HCT116 (cell line): ENCODE data around the gene ENOX1. TPM values are rescaled to one million over a fixed set of nuclear protein-coding genes. Genes with fewer than 3 reads are reported as not detected.

Source experiments
- ATAC-seq: fragments of 200-7000 bp; cut with Tn5 transposase; 2 replicates; pipeline ENCODE4 v1.9.1; 2020; ENCODE audit warnings: mild to moderate bottlenecking, moderate library complexity
- BruUV-seq: library from RNA; stranded (reverse); fragments of 400-500 nt; replicated peaks from 2 replicates; lab custom pipeline; 2021; lab: Mats Ljungman, UMichigan
- CTCF ChIA-PET: fragments of 300-600 bp; sonication (Branson Sonifier 250); formaldehyde crosslinking; loops from one replicate; lab custom pipeline; 2021; ENCODE audit warnings: antibody characterized with exemption; lab: Charles Lee
- POLR2A ChIA-PET: fragments of 300-600, 350-600 bp; sonication (Branson Sonifier 250); formaldehyde crosslinking; loops from one replicate; lab custom pipeline; 2021; ENCODE audit warnings: antibody characterized with exemption; lab: Charles Lee
- RAD21 ChIA-PET, 2 experiments: fragments of 300-600 bp; sonication (Branson Sonifier 250); formaldehyde crosslinking; loops; one replicate each; lab custom pipeline; 2023; ENCODE audit warnings: low total read pairs in 2 of 2; ENCODE audit not compliant: uncharacterized antibody in 2 of 2, unreplicated experiment in 2 of 2, low non-redundant PET in 1 of 2; lab: Charles Lee
- DNase-seq: peaks from one replicate; pipeline ENCODE4 v3.0.0-alpha.2; 2010; ENCODE audit warnings: low read depth, low spot score
- H2AFZ ChIP-seq: fragments of 200-600 bp; shearing (Covaris generic), sonication (generic); 2 replicates; pipeline ENCODE4 v1.6.1; 2017; ENCODE audit warnings: low read depth, mixed run types, mixed read lengths, antibody characterized with exemption, low read length; ENCODE audit not compliant: poor library complexity, severe bottlenecking
- H3K27ac ChIP-seq: 2 replicates; pipeline ENCODE4 v1.5.1; 2012; ENCODE audit warnings: low read depth, low read length
- H3K27me3 ChIP-seq: fragments of 200-600 bp; sonication (generic); 2 replicates; pipeline ENCODE4 v1.6.1; 2016; ENCODE audit warnings: mixed run types, low read length, mixed read lengths; ENCODE audit not compliant: insufficient read depth
- H3K36me3 ChIP-seq, 2 experiments: fragments of 200-500 bp in 1 of 2; fragments of 200-600 bp in 1 of 2; sonication (Bioruptor generic) in 1 of 2; sonication (generic) in 1 of 2; 2 replicates each; pipeline versions ENCODE4 v1.5.1 to v1.6.1; 2014 to 2016; ENCODE audit warnings: low read length in 2 of 2, inconsistent platforms in 1 of 2, mixed read lengths in 1 of 2, mixed run types in 1 of 2; ENCODE audit not compliant: insufficient read depth in 2 of 2, control insufficient read depth in 1 of 2
- H3K4me1 ChIP-seq, 2 experiments: fragments of 200-600 bp in 1 of 2; sonication (generic) in 1 of 2; 2 replicates each; pipeline versions ENCODE4 v1.5.1 to v1.6.1; 2012 to 2017; ENCODE audit warnings: low read length in 2 of 2, inconsistent platforms in 1 of 2, mild to moderate bottlenecking in 1 of 2, mixed read lengths in 1 of 2, mixed run types in 1 of 2, moderate library complexity in 1 of 2; ENCODE audit not compliant: insufficient read depth in 2 of 2, control insufficient read depth in 1 of 2
- H3K4me2 ChIP-seq: fragments of 200-600 bp; sonication (generic); 2 replicates; pipeline ENCODE4 v1.6.1; 2017; ENCODE audit warnings: mixed run types, low read length, mixed read lengths
- H3K4me3 ChIP-seq, 2 experiments: fragments of 200-600 bp in 1 of 2; sonication (generic) in 1 of 2; replicated peaks in 1 of 2; 2 replicates each; pipeline ENCODE4 v1.5.1; 2011 to 2016; ENCODE audit warnings: low read length in 2 of 2, control low read depth in 1 of 2, low read depth in 1 of 2, mild to moderate bottlenecking in 1 of 2, mixed read lengths in 1 of 2, mixed run types in 1 of 2
- H3K79me2 ChIP-seq: fragments of 200-600 bp; sonication (generic); 2 replicates; pipeline ENCODE4 v1.6.1; 2017; ENCODE audit warnings: mild to moderate bottlenecking, mixed run types, low read length, moderate library complexity, mixed read lengths; ENCODE audit not compliant: insufficient read depth
- H3K9ac ChIP-seq: fragments of 200-600 bp; sonication (generic); 2 replicates; pipeline ENCODE4 v1.6.1; 2016; ENCODE audit warnings: low read length, mixed read lengths
- H3K9me2 ChIP-seq: fragments of 200-600 bp; sonication (generic), shearing (Covaris generic); 2 replicates; pipeline ENCODE4 v1.6.1; 2017; ENCODE audit warnings: mixed run types, mild to moderate bottlenecking, moderate library complexity; ENCODE audit not compliant: insufficient read depth
- H3K9me3 ChIP-seq, 2 experiments: fragments of 200-500 bp in 1 of 2; fragments of 200-600 bp in 1 of 2; sonication (Bioruptor generic) in 1 of 2; sonication (generic) in 1 of 2; 2 replicates each; pipeline ENCODE4 v1.6.1; 2014 to 2017; ENCODE audit warnings: low read length in 2 of 2, mixed read lengths in 2 of 2, inconsistent platforms in 1 of 2, low read depth in 1 of 2, mild to moderate bottlenecking in 1 of 2, mixed run types in 1 of 2, moderate library complexity in 1 of 2; ENCODE audit not compliant: control insufficient read depth in 1 of 2, insufficient read depth in 1 of 2
- H4K20me1 ChIP-seq: fragments of 200-600 bp; sonication (generic), shearing (Covaris generic); 2 replicates; pipeline ENCODE4 v1.6.1; 2017; ENCODE audit warnings: mixed run types, mild to moderate bottlenecking, moderate library complexity; ENCODE audit not compliant: insufficient read depth
- CBX3 ChIP-seq: IDR thresholded peaks from 2 replicates; pipeline ENCODE4 v1.6.1; 2012; ENCODE audit warnings: low read depth
- CEBPB ChIP-seq: IDR thresholded peaks from 2 replicates; pipeline ENCODE4 v1.6.1; 2012; ENCODE audit warnings: low read depth
- ELF1 ChIP-seq: IDR thresholded peaks from 2 replicates; pipeline ENCODE4 v1.6.1; 2012; ENCODE audit warnings: low read depth, borderline replicate concordance
- FOSL1 ChIP-seq: IDR thresholded peaks from 2 replicates; pipeline ENCODE4 v1.6.1; 2012; ENCODE audit warnings: low read depth
- JUND ChIP-seq: IDR thresholded peaks from 2 replicates; pipeline ENCODE4 v1.6.1; 2012
- MAX ChIP-seq: IDR thresholded peaks from 2 replicates; pipeline ENCODE4 v1.6.1; 2012
- POLR2A ChIP-seq: IDR thresholded peaks from 2 replicates; pipeline ENCODE4 v1.7.0; 2011; ENCODE audit warnings: borderline replicate concordance; ENCODE audit not compliant: insufficient read depth, insufficient read length; ENCODE audit errors: extremely low read depth
- POLR2AphosphoS5 ChIP-seq: IDR thresholded peaks from 2 replicates; pipeline ENCODE4 v1.6.1; 2011; ENCODE audit warnings: mild to moderate bottlenecking, low read depth, low read length, moderate library complexity
- RAD21 ChIP-seq: IDR thresholded peaks from 2 replicates; pipeline ENCODE4 v1.6.1; 2012; ENCODE audit warnings: low read depth, mild to moderate bottlenecking
- SIN3A ChIP-seq: IDR thresholded peaks from 2 replicates; pipeline ENCODE4 v1.6.1; 2012; ENCODE audit warnings: low read depth
- ZFX ChIP-seq: fragments of 450-650 bp; IDR thresholded peaks from 2 replicates; pipeline ENCODE4 v1.6.1; 2017
- ZNF274 ChIP-seq: fragments of 200-500 bp; sonication (Bioruptor generic); IDR thresholded peaks from 2 replicates; pipeline ENCODE4 v1.6.1; 2014; ENCODE audit warnings: mild to moderate bottlenecking, low read depth, low read length, inconsistent platforms
- intact Hi-C: fragments of 100-400 bp; cut with micrococcal nuclease; formaldehyde crosslinking; loops from 2 replicates; pipeline ENCODE4 v1.10.0; 2022
- total RNA-seq: library from RNA; stranded (reverse); gene quantifications from one replicate; pipeline ENCODE4 v1.2.1, GENCODE V29; 2021; ENCODE audit not compliant: unreplicated experiment
- TF ChIP-seq, protein P1 (sequence below): IDR thresholded peaks from 2 replicates; pipeline ENCODE4 v1.6.1; 2012; ENCODE audit warnings: low read depth
- TF ChIP-seq, protein P2 (sequence below), 3 experiments: fragments of 200-600 bp in 1 of 3; sonication (generic) in 1 of 3; IDR thresholded peaks in 2 of 3; conservative IDR thresholded peaks in 1 of 3; 2 replicates each; pipeline ENCODE4 v1.5.1; 2012 to 2017; ENCODE audit warnings: low read depth in 2 of 3, low read length in 2 of 3, antibody characterized with exemption in 1 of 3, borderline replicate concordance in 1 of 3, control low read depth in 1 of 3, mild to moderate bottlenecking in 1 of 3, mixed read lengths in 1 of 3, mixed run types in 1 of 3, moderate library complexity in 1 of 3; ENCODE audit not compliant: insufficient read depth in 1 of 3

The ENOX1 gene
- total RNA-seq, 1 experiment from 2014 or later: 4.5 TPM

- RAD21 ChIA-PET: no interaction called here
- Histone ChIP-seq H3K79me2 (no peaks in the 10 kb centered on the region), H3K9me3 (no peaks in the 10 kb centered on the region), H3K9me2 (no peaks in the 10 kb centered on the region), H3K27ac (no peak overlapping the region), H2AFZ (no peak overlapping the region), H3K36me3 (no peaks in the 10 kb centered on the region), H4K20me1 (no peaks in the 10 kb centered on the region), H3K4me1 (no peaks in the 10 kb centered on the region), H3K9ac (no peak overlapping the region), H3K4me2 (no peak overlapping the region), H3K4me3 (no peak overlapping the region), H3K27me3 (no peaks in the 10 kb centered on the region)
- CTCF ChIA-PET: no interaction called here
- ATAC-seq (no peak), DNase-seq (no peak)
- POLR2A ChIA-PET: no interaction called here
- TF ChIP-seq RAD21: no peak
- TF ChIP-seq SIN3A: no peak
- TF ChIP-seq FOSL1: no peak
- TF ChIP-seq MAX: no peak
- no peak for TF ChIP-seq POLR2AphosphoS5
- no peak for TF ChIP-seq CEBPB
- TF ChIP-seq, protein P1, sequence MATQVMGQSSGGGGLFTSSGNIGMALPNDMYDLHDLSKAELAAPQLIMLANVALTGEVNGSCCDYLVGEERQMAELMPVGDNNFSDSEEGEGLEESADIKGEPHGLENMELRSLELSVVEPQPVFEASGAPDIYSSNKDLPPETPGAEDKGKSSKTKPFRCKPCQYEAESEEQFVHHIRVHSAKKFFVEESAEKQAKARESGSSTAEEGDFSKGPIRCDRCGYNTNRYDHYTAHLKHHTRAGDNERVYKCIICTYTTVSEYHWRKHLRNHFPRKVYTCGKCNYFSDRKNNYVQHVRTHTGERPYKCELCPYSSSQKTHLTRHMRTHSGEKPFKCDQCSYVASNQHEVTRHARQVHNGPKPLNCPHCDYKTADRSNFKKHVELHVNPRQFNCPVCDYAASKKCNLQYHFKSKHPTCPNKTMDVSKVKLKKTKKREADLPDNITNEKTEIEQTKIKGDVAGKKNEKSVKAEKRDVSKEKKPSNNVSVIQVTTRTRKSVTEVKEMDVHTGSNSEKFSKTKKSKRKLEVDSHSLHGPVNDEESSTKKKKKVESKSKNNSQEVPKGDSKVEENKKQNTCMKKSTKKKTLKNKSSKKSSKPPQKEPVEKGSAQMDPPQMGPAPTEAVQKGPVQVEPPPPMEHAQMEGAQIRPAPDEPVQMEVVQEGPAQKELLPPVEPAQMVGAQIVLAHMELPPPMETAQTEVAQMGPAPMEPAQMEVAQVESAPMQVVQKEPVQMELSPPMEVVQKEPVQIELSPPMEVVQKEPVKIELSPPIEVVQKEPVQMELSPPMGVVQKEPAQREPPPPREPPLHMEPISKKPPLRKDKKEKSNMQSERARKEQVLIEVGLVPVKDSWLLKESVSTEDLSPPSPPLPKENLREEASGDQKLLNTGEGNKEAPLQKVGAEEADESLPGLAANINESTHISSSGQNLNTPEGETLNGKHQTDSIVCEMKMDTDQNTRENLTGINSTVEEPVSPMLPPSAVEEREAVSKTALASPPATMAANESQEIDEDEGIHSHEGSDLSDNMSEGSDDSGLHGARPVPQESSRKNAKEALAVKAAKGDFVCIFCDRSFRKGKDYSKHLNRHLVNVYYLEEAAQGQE: no peak
- TF ChIP-seq, protein P2, sequence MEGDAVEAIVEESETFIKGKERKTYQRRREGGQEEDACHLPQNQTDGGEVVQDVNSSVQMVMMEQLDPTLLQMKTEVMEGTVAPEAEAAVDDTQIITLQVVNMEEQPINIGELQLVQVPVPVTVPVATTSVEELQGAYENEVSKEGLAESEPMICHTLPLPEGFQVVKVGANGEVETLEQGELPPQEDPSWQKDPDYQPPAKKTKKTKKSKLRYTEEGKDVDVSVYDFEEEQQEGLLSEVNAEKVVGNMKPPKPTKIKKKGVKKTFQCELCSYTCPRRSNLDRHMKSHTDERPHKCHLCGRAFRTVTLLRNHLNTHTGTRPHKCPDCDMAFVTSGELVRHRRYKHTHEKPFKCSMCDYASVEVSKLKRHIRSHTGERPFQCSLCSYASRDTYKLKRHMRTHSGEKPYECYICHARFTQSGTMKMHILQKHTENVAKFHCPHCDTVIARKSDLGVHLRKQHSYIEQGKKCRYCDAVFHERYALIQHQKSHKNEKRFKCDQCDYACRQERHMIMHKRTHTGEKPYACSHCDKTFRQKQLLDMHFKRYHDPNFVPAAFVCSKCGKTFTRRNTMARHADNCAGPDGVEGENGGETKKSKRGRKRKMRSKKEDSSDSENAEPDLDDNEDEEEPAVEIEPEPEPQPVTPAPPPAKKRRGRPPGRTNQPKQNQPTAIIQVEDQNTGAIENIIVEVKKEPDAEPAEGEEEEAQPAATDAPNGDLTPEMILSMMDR (IDR thresholded peaks at IDR 0.05 in 2 of 3, conservative IDR thresholded peaks at IDR 0.05 in 1 of 3; ENCODE audit: borderline replicate concordance in 1 of 3, insufficient read depth in 1 of 3, low read depth in 2 of 3, low read length in 2 of 3): no peak
- no peak for TF ChIP-seq ZNF274
- TF ChIP-seq CBX3: no peak
- TF ChIP-seq POLR2A: no peak
- TF ChIP-seq ELF1: no peak
- no peak for TF ChIP-seq ZFX
- no peak for TF ChIP-seq JUND
- intact Hi-C loops: loop anchor here (5.0 kb wide), 1 partner anchor 596 kb away; no protein-coding TSS in a partner anchor
- BruUV-seq: no TSS peak
Measured at GRCh38 chr13:43472980-43473379, 313.8 kb downstream of the ENOX1 start.
